Stimulated activated CD4-positive, alpha-beta T cell treated with anti-CD3 and anti-CD28 coated beads, Interleukin-15, amount 100 ng/mL, for 24 hours (primary cell): ENCODE data around the gene TOLLIP.
"Not testable (repeated sequence)": the region's sequence is repeated elsewhere in the genome, so short reads cannot be mapped to it uniquely, and the experiment has no call there.

ENCODE experiments used
- DNase-seq: peaks from one replicate; pipeline ENCODE4 v3.0.0-alpha.2; 2020

The TOLLIP gene

GRCh38 chr11:1343391-1344055, 34.1 kb upstream of the TOLLIP start:
- DNase-seq: no peak

- DNase-seq: no peak
Measured at GRCh38 chr11:1342946-1343345, 33.5 kb upstream of the TOLLIP start.

- no peak for DNase-seq
Measured at GRCh38 chr11:1341928-1342524, 32.6 kb upstream of the TOLLIP start.

- DNase-seq: not testable (repeated sequence)
Measured at GRCh38 chr11:1341226-1341625, 31.8 kb upstream of the TOLLIP start.

GRCh38 chr11:1340111-1340510, 30.7 kb upstream of the TOLLIP start:
- no peak for DNase-seq

GRCh38 chr11:1339066-1339675, 29.7 kb upstream of the TOLLIP start:
- no peak for DNase-seq

GRCh38 chr11:1338201-1339065, 29.0 kb upstream of the TOLLIP start:
- no peak for DNase-seq

- DNase-seq: no peak
Measured at GRCh38 chr11:1337647-1338007, 28.2 kb upstream of the TOLLIP start.

- DNase-seq: peak; percentile 45
Measured at GRCh38 chr11:1336836-1337646, 27.6 kb upstream of the TOLLIP start.

GRCh38 chr11:1335811-1336761, 26.7 kb upstream of the TOLLIP start:
- peak; percentile 66 for DNase-seq

- no peak for DNase-seq
Measured at GRCh38 chr11:1335264-1335810, 25.9 kb upstream of the TOLLIP start.

GRCh38 chr11:1333860-1334259, 24.4 kb upstream of the TOLLIP start:
- DNase-seq: no peak

- DNase-seq: no peak
Measured at GRCh38 chr11:1333091-1333772, 23.8 kb upstream of the TOLLIP start.

GRCh38 chr11:1330473-1330872, 21.0 kb upstream of the TOLLIP start:
- DNase-seq: peak; percentile 48

- no peak for DNase-seq
Measured at GRCh38 chr11:1327064-1327460, 17.6 kb upstream of the TOLLIP start.

- DNase-seq: no peak
Measured at GRCh38 chr11:1326435-1327063, 17.1 kb upstream of the TOLLIP start.

GRCh38 chr11:1323774-1324173, 14.3 kb upstream of the TOLLIP start:
- DNase-seq: no peak

GRCh38 chr11:1317993-1318392, 8.6 kb upstream of the TOLLIP start:
- no peak for DNase-seq

- DNase-seq: no peak
Measured at GRCh38 chr11:1317432-1317831, 8.0 kb upstream of the TOLLIP start.
